Activated CD8-positive, alpha-beta memory T cell treated with anti-CD3 and anti-CD28 coated beads, Interleukin-2, amount 50 U/mL, for 24 hours (primary cell): ENCODE results near the gene CARD11.

ENCODE experiments used
- DNase-seq: peaks from one replicate; pipeline ENCODE4 v3.0.0-alpha.2; 2020; ENCODE audit errors: extremely low read depth

The CARD11 gene

DNA sequence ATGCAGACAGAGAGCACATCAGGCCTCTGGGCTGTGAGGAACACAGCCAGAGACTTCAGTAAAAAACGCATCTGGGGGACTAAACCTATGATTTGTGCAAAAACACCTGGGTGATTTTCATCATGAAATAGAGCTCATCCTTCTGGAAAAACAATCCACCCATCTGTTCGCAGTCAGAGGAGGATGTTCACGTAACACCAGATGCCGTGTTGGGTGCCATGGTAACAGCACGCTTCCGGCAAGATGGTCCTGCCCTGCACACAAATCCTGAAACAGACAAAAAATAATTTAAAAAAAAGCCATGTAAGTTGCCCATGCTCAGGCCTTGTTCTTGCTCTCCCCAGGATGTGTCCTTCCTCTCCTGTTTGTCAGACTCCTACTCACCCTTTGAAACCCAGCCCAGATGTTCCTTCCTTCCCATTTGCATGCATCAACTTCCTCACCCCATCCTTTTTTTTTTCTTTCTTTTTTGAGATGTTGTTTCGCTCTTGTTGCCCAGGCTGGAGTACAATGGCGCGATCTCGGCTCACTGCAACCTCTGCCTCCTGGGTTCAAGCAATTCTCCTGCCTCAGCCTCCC, 171.3 kb downstream of the CARD11 start:
- DNase-seq: no peak

DNA sequence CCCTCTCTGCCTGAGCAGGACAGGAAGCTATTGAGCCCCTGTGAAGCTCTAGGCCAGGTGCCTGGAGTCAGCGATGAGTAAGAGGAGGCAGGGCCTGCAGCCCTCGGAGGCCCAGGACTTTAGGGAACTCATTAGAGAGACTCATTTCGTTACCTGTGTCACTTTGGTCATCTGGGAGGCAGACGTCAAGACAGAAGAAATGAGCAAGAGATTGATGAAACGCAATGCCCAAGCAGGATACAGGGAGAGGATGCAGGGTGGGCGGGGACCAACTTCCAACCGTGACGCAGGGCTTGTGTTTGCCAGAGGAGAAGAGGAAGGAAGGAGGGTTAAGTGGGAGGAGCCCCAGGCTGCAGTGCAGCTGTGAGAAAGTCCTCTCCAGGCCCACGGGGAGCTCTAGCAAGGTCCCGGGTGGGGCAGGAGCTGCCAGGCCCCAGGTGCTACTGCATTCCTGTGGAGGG, 173.2 kb downstream of the CARD11 start:
- no peak for DNase-seq

- no peak for DNase-seq
Observed at GRCh38 chr7:2869981-2870380, 173.7 kb downstream of the CARD11 start.

- no peak for DNase-seq
Observed at GRCh38 chr7:2866601-2867000, 177.1 kb downstream of the CARD11 start.

DNA sequence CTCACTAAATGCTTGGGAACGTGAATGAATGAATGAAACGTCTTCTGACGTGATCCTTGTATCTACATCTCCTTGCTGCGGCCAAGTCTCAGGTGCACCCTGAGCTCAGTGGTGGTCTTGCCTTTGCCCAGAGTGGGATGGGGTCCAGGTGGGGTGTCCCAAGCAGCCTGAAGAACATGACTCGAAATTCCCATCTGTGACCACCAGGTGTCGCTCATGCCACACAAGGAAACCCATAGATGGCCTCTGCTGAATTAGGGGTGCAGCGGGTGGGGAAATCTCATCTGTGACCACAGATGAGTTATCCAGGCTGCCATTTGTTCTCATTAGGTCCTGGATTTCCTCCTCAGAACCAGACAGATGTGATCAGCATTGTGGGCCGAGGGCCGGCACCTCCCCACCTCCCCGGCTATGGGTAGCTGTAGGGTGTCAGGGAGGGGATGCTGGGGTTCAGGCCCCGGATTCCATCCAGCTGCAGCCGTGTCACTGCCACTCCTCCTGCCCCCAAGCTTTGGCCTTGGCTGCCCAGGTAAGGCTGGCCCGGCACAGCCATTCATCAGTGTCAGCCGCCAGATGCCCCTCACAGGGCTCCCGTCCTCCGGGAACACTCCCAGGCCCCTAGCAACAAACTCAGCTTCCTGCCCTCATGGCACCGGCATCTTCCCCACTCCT, 178.5 kb downstream of the CARD11 start:
- DNase-seq: peak; percentile 55

GRCh38 chr7:2864204-2864985, 179.3 kb downstream of the CARD11 start:
- DNase-seq: no peak

DNA sequence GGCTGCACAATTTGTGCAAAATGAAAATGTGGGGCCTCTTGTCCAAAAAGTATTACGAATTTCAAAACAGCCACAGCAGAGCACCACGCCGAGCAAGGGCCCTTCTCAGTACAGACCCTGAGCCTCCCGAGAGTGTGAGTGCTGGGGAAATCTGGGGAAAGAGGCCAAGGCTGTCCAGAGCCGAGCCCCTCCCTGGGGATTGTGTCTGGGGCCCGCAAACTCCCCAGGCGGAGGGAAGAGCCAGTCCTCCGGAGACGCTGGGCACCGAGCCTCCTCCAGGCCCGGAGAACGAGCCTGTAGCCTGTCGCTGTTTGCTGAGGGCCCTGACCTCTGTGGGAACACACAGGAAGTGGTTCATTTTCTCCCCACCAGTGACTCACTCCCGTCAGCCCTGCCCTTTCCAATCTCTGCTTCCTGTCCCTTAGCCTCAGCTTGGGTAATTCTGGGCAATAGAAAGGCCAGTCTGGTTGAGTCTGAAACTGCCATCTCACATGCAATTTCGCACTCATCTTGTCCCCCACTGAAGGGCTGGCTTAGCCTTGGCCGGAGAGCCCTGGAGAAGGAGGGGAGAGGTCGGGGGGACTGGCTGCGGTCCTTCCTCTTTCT, 180.1 kb downstream of the CARD11 start:
- peak; percentile 56 for DNase-seq

GRCh38 chr7:2862831-2863361, 180.8 kb downstream of the CARD11 start:
- DNase-seq: no peak

DNA sequence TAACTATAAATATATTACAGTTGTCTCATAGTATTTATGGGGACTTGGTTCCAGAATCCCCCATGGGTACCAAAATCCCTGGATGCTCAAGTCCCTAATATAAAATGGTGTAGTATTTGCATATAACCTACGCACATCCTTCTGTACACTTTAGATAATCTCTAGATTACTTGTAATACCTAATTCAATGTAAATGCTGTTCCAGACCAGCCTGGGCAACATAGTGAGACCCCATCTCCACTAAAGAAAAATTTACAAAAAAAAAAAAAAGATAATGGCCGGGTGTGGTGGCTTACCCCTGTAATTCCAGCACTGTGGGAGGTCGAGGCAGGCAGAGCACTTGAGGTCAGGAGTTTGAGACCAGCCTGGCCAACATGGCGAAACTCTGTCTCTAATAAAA, 182.2 kb downstream of the CARD11 start:
- no peak for DNase-seq

DNA sequence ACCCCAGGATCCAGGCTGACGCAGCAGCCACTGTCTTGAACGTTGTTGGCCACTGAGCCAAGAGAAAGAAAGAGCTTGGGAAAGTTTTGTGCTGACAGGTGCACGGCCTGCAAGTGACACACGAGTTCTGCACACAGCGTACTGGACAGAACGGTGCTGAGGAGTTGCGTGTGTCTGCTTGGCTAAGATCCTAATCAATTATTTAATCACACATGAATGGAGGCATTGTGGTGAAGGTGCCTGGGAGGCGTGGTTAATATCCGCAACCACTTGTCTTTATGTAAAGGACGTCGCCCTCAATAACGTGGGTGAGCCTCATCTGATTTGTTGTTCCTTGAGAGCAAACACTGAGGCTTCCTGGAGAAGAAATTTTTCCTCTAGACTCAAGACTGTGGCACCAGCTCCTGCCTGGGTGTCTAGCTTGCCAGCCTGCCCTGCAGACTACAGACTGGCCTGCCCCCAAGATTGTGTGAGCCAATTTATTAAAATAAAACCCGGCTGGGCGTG, 183.0 kb downstream of the CARD11 start:
- DNase-seq: no peak

GRCh38 chr7:2859952-2860351, 183.7 kb downstream of the CARD11 start:
- no peak for DNase-seq

DNA sequence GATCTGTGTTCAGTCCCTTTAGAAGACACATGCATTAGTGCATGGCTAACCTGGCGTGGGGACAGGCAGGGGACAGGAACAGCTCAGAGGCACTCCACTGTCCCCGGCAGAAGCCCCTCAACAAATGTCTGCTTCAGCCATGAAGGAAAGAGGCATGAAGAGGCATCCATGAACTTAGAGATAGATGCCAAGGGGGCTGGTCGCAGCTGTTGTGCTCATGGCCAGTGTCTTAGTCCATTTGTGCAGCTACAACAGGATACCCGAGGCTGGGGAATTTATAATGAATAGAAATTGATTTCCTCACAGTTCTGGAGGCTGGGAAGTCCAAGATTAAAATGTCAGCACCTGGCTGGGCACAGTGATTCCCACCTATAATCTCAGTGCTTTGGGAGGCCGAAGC, 185.0 kb downstream of the CARD11 start:
- DNase-seq: no peak

DNA sequence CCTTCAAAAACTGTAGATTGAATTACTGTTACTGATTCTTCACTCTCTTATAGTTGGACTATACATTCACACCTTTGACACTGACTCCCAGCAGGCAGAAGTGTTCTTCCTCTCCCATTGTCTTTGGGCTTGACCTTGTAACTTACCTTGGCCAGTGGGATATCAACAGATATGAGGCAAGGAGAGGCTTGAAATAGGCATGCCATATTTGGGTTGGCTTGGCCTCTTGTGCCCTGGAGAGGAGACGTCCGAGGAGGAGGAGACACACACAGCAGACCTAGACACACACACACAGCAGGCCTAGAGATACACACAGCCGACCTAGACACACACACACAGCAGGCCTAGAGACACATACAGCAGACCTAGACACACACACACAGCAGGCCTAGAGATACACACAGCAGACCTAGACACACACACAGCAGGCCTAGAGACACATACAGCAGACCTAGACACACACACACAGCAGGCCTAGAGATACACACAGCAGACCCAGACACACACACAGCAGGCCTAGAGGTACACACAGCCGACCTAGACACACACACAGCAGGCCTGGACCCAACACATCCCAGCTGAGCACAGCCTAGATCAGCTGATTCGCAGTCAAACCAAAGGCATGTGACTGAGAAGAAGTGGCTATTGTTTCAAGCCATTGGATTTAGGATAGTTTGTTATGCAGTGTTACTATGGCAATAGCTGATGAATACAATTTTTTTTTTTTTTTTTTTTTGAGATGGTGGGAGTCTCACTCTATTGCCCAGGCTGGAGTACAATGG, 187.1 kb downstream of the CARD11 start:
- DNase-seq: no peak
